H9 (cell line): Measurements from ENCODE around the gene MYOM3. TPM values are rescaled to one million over a fixed set of nuclear protein-coding genes. Genes with fewer than 3 reads are reported as not detected.

Experiments used
- DNase-seq: peaks from one replicate; pipeline ENCODE4 v3.0.0-alpha.2; 2017
- H2AFZ ChIP-seq: one replicate; pipeline ENCODE4 v1.6.1; 2013; ENCODE audit warnings: mild to moderate bottlenecking, low read length, control low read depth, moderate library complexity
- H2AK5ac ChIP-seq: 2 replicates; pipeline ENCODE4 v1.6.1; 2013; ENCODE audit warnings: low read length, control low read depth, mixed read lengths; ENCODE audit not compliant: insufficient read length
- H2BK120ac ChIP-seq: one replicate; pipeline ENCODE4 v1.6.1; 2013; ENCODE audit warnings: low read depth, mild to moderate bottlenecking, low read length, control low read depth, inconsistent platforms; ENCODE audit not compliant: poor library complexity, severe bottlenecking
- H2BK12ac ChIP-seq: 2 replicates; pipeline ENCODE4 v1.6.1; 2013; ENCODE audit warnings: low read length, control low read depth, mixed read lengths, low read depth; ENCODE audit not compliant: insufficient read length
- H2BK15ac ChIP-seq: 2 replicates; pipeline ENCODE4 v1.6.1; 2013; ENCODE audit warnings: low read depth, low read length, control low read depth
- H2BK20ac ChIP-seq: one replicate; pipeline ENCODE4 v1.6.1; 2013; ENCODE audit warnings: low read depth, mild to moderate bottlenecking, low read length, control low read depth, inconsistent platforms; ENCODE audit not compliant: poor library complexity, severe bottlenecking
- H2BK5ac ChIP-seq: 2 replicates; pipeline ENCODE4 v1.6.1; 2013; ENCODE audit warnings: low read length, control low read depth, mixed read lengths; ENCODE audit not compliant: insufficient read length
- H3K14ac ChIP-seq: 2 replicates; pipeline ENCODE4 v1.6.1; 2013; ENCODE audit warnings: low read length, control low read depth; ENCODE audit not compliant: insufficient read depth
- H3K18ac ChIP-seq: 2 replicates; pipeline ENCODE4 v1.6.1; 2013; ENCODE audit warnings: low read depth, mild to moderate bottlenecking, mixed read lengths, low read length, control low read depth; ENCODE audit not compliant: insufficient read length
- H3K23ac ChIP-seq: 2 replicates; pipeline ENCODE4 v1.6.1; 2013; ENCODE audit warnings: low read length, control low read depth, mixed read lengths, low read depth; ENCODE audit not compliant: insufficient read length
- H3K23me2 ChIP-seq: 2 replicates; pipeline ENCODE4 v1.6.1; 2013; ENCODE audit warnings: low read depth, mild to moderate bottlenecking, mixed read lengths, low read length, control low read depth; ENCODE audit not compliant: insufficient read length, poor library complexity, severe bottlenecking
- H3K27ac ChIP-seq: 2 replicates; pipeline ENCODE4 v1.5.1; 2013; ENCODE audit warnings: low read length, control low read depth, mixed read lengths, low read depth; ENCODE audit not compliant: insufficient read length
- H3K27me3 ChIP-seq: 2 replicates; pipeline ENCODE4 v1.6.1; 2013; ENCODE audit warnings: low read length, control low read depth, inconsistent platforms; ENCODE audit not compliant: insufficient read depth
- H3K4ac ChIP-seq: 2 replicates; pipeline ENCODE4 v1.6.1; 2013; ENCODE audit warnings: low read depth, mild to moderate bottlenecking, control low read depth, inconsistent platforms, low read length, moderate library complexity
- H3K4me1 ChIP-seq: 2 replicates; pipeline ENCODE4 v1.6.1; 2013; ENCODE audit warnings: low read length, control low read depth, inconsistent platforms; ENCODE audit not compliant: insufficient read depth
- H3K4me2 ChIP-seq: 2 replicates; pipeline ENCODE4 v1.6.1; 2013; ENCODE audit warnings: low read length, control low read depth, mixed read lengths; ENCODE audit not compliant: insufficient read length, insufficient read depth
- H3K56ac ChIP-seq: 2 replicates; pipeline ENCODE4 v1.6.1; 2013; ENCODE audit warnings: low read depth, mild to moderate bottlenecking, mixed read lengths, low read length, control low read depth; ENCODE audit not compliant: insufficient read length
- H3K79me1 ChIP-seq: 2 replicates; pipeline ENCODE4 v1.6.1; 2013; ENCODE audit warnings: low read depth, mild to moderate bottlenecking, moderate library complexity, low read length, control low read depth, inconsistent platforms; ENCODE audit not compliant: insufficient read depth, poor library complexity, severe bottlenecking
- H3K79me2 ChIP-seq: 2 replicates; pipeline ENCODE4 v1.6.1; 2013; ENCODE audit warnings: low read length, control low read depth, inconsistent platforms; ENCODE audit not compliant: insufficient read depth
- H3K9ac ChIP-seq: 2 replicates; pipeline ENCODE4 v1.6.1; 2013; ENCODE audit warnings: low read length, control low read depth, mixed read lengths; ENCODE audit not compliant: insufficient read length; ENCODE audit errors: extremely low read depth
- H3K9me3 ChIP-seq: one replicate; pipeline ENCODE4 v1.6.1; 2013; ENCODE audit warnings: low read depth, low read length, inconsistent platforms; ENCODE audit not compliant: control insufficient read depth
- H3T11ph ChIP-seq: one replicate; pipeline ENCODE4 v1.6.1; 2013; ENCODE audit warnings: mild to moderate bottlenecking, low read length, control low read depth, inconsistent platforms
- H4K20me1 ChIP-seq: one replicate; pipeline ENCODE4 v1.6.1; 2013; ENCODE audit not compliant: control insufficient read depth, insufficient read length, insufficient read depth
- H4K5ac ChIP-seq: 2 replicates; pipeline ENCODE4 v1.6.1; 2013; ENCODE audit warnings: low read depth, mild to moderate bottlenecking, mixed read lengths, low read length, control low read depth; ENCODE audit not compliant: insufficient read length
- H4K8ac ChIP-seq: replicated peaks from 2 replicates; pipeline ENCODE4 v1.6.1; 2013; ENCODE audit warnings: low read length, control low read depth, mixed read lengths, low read depth; ENCODE audit not compliant: insufficient read length
- H4K91ac ChIP-seq: 2 replicates; pipeline ENCODE4 v1.6.1; 2013; ENCODE audit warnings: low read depth, mild to moderate bottlenecking, moderate library complexity, mixed read lengths, low read length, control low read depth; ENCODE audit not compliant: insufficient read length
- H3K27ac Mint-ChIP-seq, 3 experiments: 2 replicates in 2 of 3; 3 replicates in 1 of 3; pipeline ENCODE4 v1.8.0; 2020 to 2021; ENCODE audit warnings: mixed read lengths in 3 of 3, mild to moderate bottlenecking in 1 of 3, moderate library complexity in 1 of 3
- H3K27me3 Mint-ChIP-seq: 2 replicates; pipeline ENCODE4 v1.8.0; 2021; ENCODE audit warnings: low read depth, mild to moderate bottlenecking, moderate library complexity, mixed read lengths
- H3K36me3 Mint-ChIP-seq, 3 experiments: 2 replicates in 2 of 3; 3 replicates in 1 of 3; pipeline ENCODE4 v1.8.0; 2020 to 2021; ENCODE audit warnings: low read depth in 3 of 3, mixed read lengths in 3 of 3; ENCODE audit not compliant: insufficient read depth in 1 of 3
- H3K4me1 Mint-ChIP-seq, 2 experiments: 2 replicates each; pipeline ENCODE4 v1.8.0; 2020; ENCODE audit warnings: mixed read lengths in 2 of 2
- H3K4me3 Mint-ChIP-seq, 2 experiments: 2 replicates in 1 of 2; 3 replicates in 1 of 2; pipeline ENCODE4 v1.8.0; 2020 to 2021; ENCODE audit warnings: mild to moderate bottlenecking in 2 of 2, mixed read lengths in 2 of 2, moderate library complexity in 1 of 2
- H3K9me3 Mint-ChIP-seq, 2 experiments: 2 replicates in 1 of 2; 3 replicates in 1 of 2; pipeline ENCODE4 v1.8.0; 2020; ENCODE audit warnings: mild to moderate bottlenecking in 2 of 2, mixed read lengths in 2 of 2, moderate library complexity in 1 of 2
- WGBS: extraction: QIAGEN DNeasy Blood & Tissue Kit; methylation state at CpG from one replicate; pipeline ENCODE4 v1.1.7; 2013; ENCODE audit warnings: missing lambda C conversion rate, low lambda C conversion rate, mixed read lengths; ENCODE audit not compliant: insufficient read length; ENCODE audit errors: extremely low coverage; 5-methylcytosine and 5-hydroxymethylcytosine counted together
- total RNA-seq: library from RNA; stranded (reverse); gene quantifications from 2 replicates; pipeline ENCODE4 v1.2.1, GENCODE V29; 2021
- TF ChIP-seq, protein P1 (sequence below): fragments of 200-600 bp; sonication (generic); conservative IDR thresholded peaks from 3 replicates; pipeline ENCODE4 v1.8.0; 2021; ENCODE audit warnings: antibody characterized with exemption, mild to moderate bottlenecking

MYOM3 gene
- total RNA-seq, 1 experiment from 2014 or later = 0.11 TPM

DNA sequence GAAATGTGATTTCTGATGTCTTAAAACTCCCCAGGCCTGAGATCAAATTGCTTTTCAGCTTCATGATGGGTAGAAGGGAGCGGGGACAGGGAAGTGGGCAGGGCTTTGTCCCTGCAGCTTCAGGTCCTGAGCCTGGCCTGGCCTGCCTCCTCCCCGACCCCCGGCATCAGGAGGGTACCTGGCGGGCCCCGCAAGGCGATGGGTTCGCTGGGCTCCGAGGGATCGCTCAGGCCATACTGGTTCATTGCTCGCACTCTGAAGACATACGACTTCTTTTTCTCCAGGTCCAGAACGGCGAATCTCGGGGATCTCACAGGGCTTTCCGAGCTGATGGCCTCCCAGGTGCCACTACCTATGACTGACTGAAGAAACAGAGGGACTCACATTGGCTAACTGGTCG, 25.5 kb downstream of the MYOM3 start:
- H3K9me3 Mint-ChIP-seq = no peaks in the 10 kb centered on the region; a peak in 1 of 5 replicates
- no peak overlapping the region for H3K27ac ChIP-seq
- no peak overlapping the region for H3K9ac ChIP-seq
- no peak overlapping the region for H3K4ac ChIP-seq
- peaks cover 0 to 4% of the 10 kb centered on the region in 2 experiments; a peak in 1 of 4 replicates for H3K4me1 Mint-ChIP-seq
- H3K4me3 Mint-ChIP-seq = no peak overlapping the region
- no peaks in the 10 kb centered on the region for H3K36me3 Mint-ChIP-seq
- no peak overlapping the region for H3T11ph ChIP-seq
- no peak overlapping the region for H2AFZ ChIP-seq
- WGBS = no CpG with 5 or more reads among the region's 16 CpGs
- H2BK15ac ChIP-seq = no peak overlapping the region
- H3K27me3 ChIP-seq = no peaks in the 10 kb centered on the region
- no peak overlapping the region for H2BK120ac ChIP-seq
- no peak for DNase-seq
- H2BK12ac ChIP-seq = no peak overlapping the region
- no peak overlapping the region for H3K4me2 ChIP-seq
- no peaks in the 10 kb centered on the region for H3K23me2 ChIP-seq
- no peak overlapping the region for H4K5ac ChIP-seq
- no peak overlapping the region for H3K23ac ChIP-seq
- no peak overlapping the region for H4K8ac ChIP-seq
- H2BK20ac ChIP-seq = no peak overlapping the region
- H2AK5ac ChIP-seq = no peak overlapping the region
- no peaks in the 10 kb centered on the region for H3K79me2 ChIP-seq
- no peak overlapping the region for H3K56ac ChIP-seq
- H3K9me3 ChIP-seq = no peaks in the 10 kb centered on the region
- TF ChIP-seq, protein P1, sequence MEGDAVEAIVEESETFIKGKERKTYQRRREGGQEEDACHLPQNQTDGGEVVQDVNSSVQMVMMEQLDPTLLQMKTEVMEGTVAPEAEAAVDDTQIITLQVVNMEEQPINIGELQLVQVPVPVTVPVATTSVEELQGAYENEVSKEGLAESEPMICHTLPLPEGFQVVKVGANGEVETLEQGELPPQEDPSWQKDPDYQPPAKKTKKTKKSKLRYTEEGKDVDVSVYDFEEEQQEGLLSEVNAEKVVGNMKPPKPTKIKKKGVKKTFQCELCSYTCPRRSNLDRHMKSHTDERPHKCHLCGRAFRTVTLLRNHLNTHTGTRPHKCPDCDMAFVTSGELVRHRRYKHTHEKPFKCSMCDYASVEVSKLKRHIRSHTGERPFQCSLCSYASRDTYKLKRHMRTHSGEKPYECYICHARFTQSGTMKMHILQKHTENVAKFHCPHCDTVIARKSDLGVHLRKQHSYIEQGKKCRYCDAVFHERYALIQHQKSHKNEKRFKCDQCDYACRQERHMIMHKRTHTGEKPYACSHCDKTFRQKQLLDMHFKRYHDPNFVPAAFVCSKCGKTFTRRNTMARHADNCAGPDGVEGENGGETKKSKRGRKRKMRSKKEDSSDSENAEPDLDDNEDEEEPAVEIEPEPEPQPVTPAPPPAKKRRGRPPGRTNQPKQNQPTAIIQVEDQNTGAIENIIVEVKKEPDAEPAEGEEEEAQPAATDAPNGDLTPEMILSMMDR = no peak
- no peak overlapping the region for H4K91ac ChIP-seq
- H3K27ac Mint-ChIP-seq = no peak overlapping the region; a peak in 1 of 7 replicates
- no peaks in the 10 kb centered on the region for H3K79me1 ChIP-seq
- no peaks in the 10 kb centered on the region for H4K20me1 ChIP-seq
- H3K4me1 ChIP-seq = no peaks in the 10 kb centered on the region
- no peak overlapping the region for H2BK5ac ChIP-seq
- H3K14ac ChIP-seq = no peak overlapping the region; the same call in 1 of the 2 replicates
- H3K18ac ChIP-seq = no peak overlapping the region
- H3K27me3 Mint-ChIP-seq = no peaks in the 10 kb centered on the region; the same call in none of the 2 replicates
